Endothelial cell of umbilical vein (primary cell): ENCODE measurements around the gene TDP1. TPM values are rescaled to one million over a fixed set of nuclear protein-coding genes. Genes with fewer than 3 reads are reported as not detected.

Source experiments
- BruUV-seq: library from RNA; stranded (reverse); fragments of 400-500 nt; replicated peaks from 2 replicates; lab custom pipeline; 2021; lab: Mats Ljungman, UMichigan
- CTCF ChIA-PET: fragments of 300-600, 350-600 bp; sonication (Branson Sonifier 250); formaldehyde crosslinking; loops from one replicate; lab custom pipeline; 2021; ENCODE audit warnings: antibody characterized with exemption, inconsistent platforms; lab: Charles Lee
- POLR2A ChIA-PET: fragments of 300-600, 350-600 bp; sonication (Branson Sonifier 250); formaldehyde crosslinking; loops from one replicate; lab custom pipeline; 2021; ENCODE audit warnings: antibody characterized with exemption, inconsistent platforms; lab: Charles Lee
- DNase-seq: peaks from one replicate; pipeline ENCODE4 v3.0.0-alpha.2; 2011; ENCODE audit warnings: low read depth, low spot score
- FAIRE-seq: peaks from 2 replicates; lab custom pipeline; 2011; peaks lifted over from hg19 to GRCh38; lab: Jason Lieb, UNC
- H2AFZ ChIP-seq: 2 replicates; pipeline ENCODE4 v1.6.0; 2012; ENCODE audit warnings: low read depth, low read length, control low read depth, inconsistent platforms
- H3K27ac ChIP-seq: 2 replicates; pipeline ENCODE4 v1.5.1; 2011; ENCODE audit warnings: low read depth, mild to moderate bottlenecking, control low read depth, low read length, moderate library complexity; ENCODE audit not compliant: insufficient read depth
- H3K27me3 ChIP-seq, 2 experiments: 2 replicates each; pipeline versions ENCODE4 v1.6.0 to v1.6.1; 2011; ENCODE audit warnings: low read length in 2 of 2, mixed read lengths in 1 of 2; ENCODE audit not compliant: control insufficient read depth in 2 of 2, insufficient read depth in 2 of 2
- H3K36me3 ChIP-seq, 2 experiments: 2 replicates in 1 of 2; 3 replicates in 1 of 2; pipeline ENCODE4 v1.5.1; 2011; ENCODE audit warnings: low read length in 2 of 2, mild to moderate bottlenecking in 1 of 2, moderate library complexity in 1 of 2; ENCODE audit not compliant: control insufficient read depth in 2 of 2, insufficient read depth in 2 of 2; ENCODE audit errors: extremely low read depth in 1 of 2
- H3K4me1 ChIP-seq: 3 replicates; pipeline ENCODE4 v1.5.1; 2011; ENCODE audit warnings: mild to moderate bottlenecking, low read length; ENCODE audit not compliant: control insufficient read depth, insufficient read depth; ENCODE audit errors: extremely low read depth
- H3K4me2 ChIP-seq: 2 replicates; pipeline ENCODE4 v1.6.1; 2011; ENCODE audit warnings: low read length, control low read depth, mixed read lengths; ENCODE audit not compliant: insufficient read depth
- H3K4me3 ChIP-seq, 3 experiments: fragments of 200-600 bp in 1 of 3; sonication (generic), shearing (Covaris generic) in 1 of 3; replicated peaks in 1 of 3; 2 replicates each; pipeline ENCODE4 v1.5.1; 2011 to 2016; ENCODE audit warnings: control low read depth in 3 of 3, low read length in 3 of 3, mild to moderate bottlenecking in 2 of 3, inconsistent platforms in 1 of 3, low read depth in 1 of 3, moderate library complexity in 1 of 3; ENCODE audit not compliant: insufficient read depth in 1 of 3
- H3K79me2 ChIP-seq: 2 replicates; pipeline ENCODE4 v1.6.0; 2012; ENCODE audit warnings: low read length, inconsistent platforms; ENCODE audit not compliant: control insufficient read depth, insufficient read depth
- H3K9ac ChIP-seq: replicated peaks from 2 replicates; pipeline ENCODE3; 2011; ENCODE audit warnings: low read length, control low read depth; ENCODE audit not compliant: insufficient read depth; ENCODE audit errors: extremely low read depth
- H3K9me1 ChIP-seq: replicated peaks from 3 replicates; pipeline ENCODE4 v1.6.0; 2011; ENCODE audit warnings: mild to moderate bottlenecking, low read length; ENCODE audit not compliant: control insufficient read depth, insufficient read depth; ENCODE audit errors: extremely low read depth
- H3K9me3 ChIP-seq: replicated peaks from 2 replicates; pipeline ENCODE4 v1.5.1; 2012; ENCODE audit warnings: low read length, inconsistent platforms; ENCODE audit not compliant: control insufficient read depth, insufficient read depth
- H4K20me1 ChIP-seq: replicated peaks from 2 replicates; pipeline ENCODE3; 2011; ENCODE audit warnings: mild to moderate bottlenecking, low read length; ENCODE audit not compliant: control insufficient read depth, insufficient read depth; ENCODE audit errors: extremely low read depth
- CTCF ChIP-seq, 2 donors: IDR thresholded peaks; 1 replicate in 1 of 2; 2 replicates in 1 of 2; pipeline ENCODE4 v1.5.1; 2011; ENCODE audit warnings: low read length in 2 of 2, mild to moderate bottlenecking in 2 of 2, moderate library complexity in 2 of 2, control low read depth in 1 of 2, inconsistent platforms in 1 of 2, low read depth in 1 of 2; ENCODE audit not compliant: insufficient read depth in 1 of 2; ENCODE audit errors: extremely low read depth in 1 of 2
- EZH2 ChIP-seq: IDR thresholded peaks from 2 replicates; pipeline ENCODE4 v1.6.1; 2012; ENCODE audit warnings: borderline replicate concordance, low read depth, mild to moderate bottlenecking, moderate library complexity, low read length, inconsistent platforms; ENCODE audit not compliant: severe bottlenecking
- FOS ChIP-seq: IDR thresholded peaks from 2 replicates; pipeline ENCODE4 v1.6.1; 2011; ENCODE audit warnings: mild to moderate bottlenecking, low read length, moderate library complexity, borderline replicate concordance; ENCODE audit not compliant: insufficient read depth
- GATA2 ChIP-seq: IDR thresholded peaks from 2 replicates; pipeline ENCODE4 v1.7.0; 2011; ENCODE audit warnings: low read depth, mild to moderate bottlenecking, moderate library complexity, mixed read lengths, low read length; ENCODE audit not compliant: insufficient read length, insufficient read depth
- JUN ChIP-seq: IDR thresholded peaks from 2 replicates; pipeline ENCODE4 v1.6.1; 2011; ENCODE audit warnings: borderline replicate concordance, low read depth; ENCODE audit not compliant: insufficient read length, insufficient read depth
- MAX ChIP-seq: IDR thresholded peaks from 2 replicates; pipeline ENCODE4 v1.6.1; 2011; ENCODE audit not compliant: insufficient read depth, insufficient read length
- MYC ChIP-seq: IDR thresholded peaks from one replicate; pipeline ENCODE4 v1.6.1; 2011; ENCODE audit warnings: mild to moderate bottlenecking, low read depth, low read length
- POLR2A ChIP-seq: IDR thresholded peaks from 2 replicates; pipeline ENCODE4 v1.6.1; 2012; ENCODE audit warnings: low read depth, mild to moderate bottlenecking, control low read depth, low read length
- POLR2AphosphoS5 ChIP-seq: IDR thresholded peaks from 2 replicates; pipeline ENCODE4 v1.6.1; 2012; ENCODE audit warnings: low read depth, mild to moderate bottlenecking, control low read depth, low read length, moderate library complexity; ENCODE audit not compliant: insufficient read depth
- dilution Hi-C: fragments of 300-500 bp; cut with MboI; formaldehyde crosslinking; loops from one replicate; pipeline ENCODE4 v1.15.0; 2019; ENCODE audit warnings: low sequenced_read_pairs; ENCODE audit not compliant: extremely low pct_ligation_motif_present
- intact Hi-C: fragments of 100-400 bp; cut with micrococcal nuclease; formaldehyde crosslinking; loops from one replicate; pipeline ENCODE4 v1.10.0; 2022
- polyA plus RNA-seq, 4 experiments: library from polyadenylated mRNA; depleted of rRNA in 3 of 4; stranded (reverse) in 3 of 4; unstranded in 1 of 4; fragments of >200 nt; gene quantifications; 2 replicates each; pipeline versions ENCODE4 v1.2.1 to v1.2.3, GENCODE V29; 2011 to 2012; ENCODE audit warnings: missing spikeins in 1 of 4
- total RNA-seq: library from RNA; stranded (reverse); gene quantifications from 2 replicates; pipeline ENCODE4 v1.2.3, GENCODE V29; 2021

Gene TDP1
- total and polyA plus RNA-seq, 2 donors (not counting 3 experiments of a cell fraction or from before 2014, with no cell fraction given), result 14.1 to 30.5 TPM

GRCh38 chr14:90054803-90055202, 99.1 kb downstream of the TDP1 start:
- Histone ChIP-seq H3K9me1 (no peaks in the 10 kb centered on the region), H3K4me2 (no peak overlapping the region), H3K9ac (no peak overlapping the region), H2AFZ (no peak overlapping the region), H3K79me2 (no peaks in the 10 kb centered on the region), H3K4me1 (no peaks in the 10 kb centered on the region), H3K27me3 (peaks cover 29 to 44% of the 10 kb centered on the region in 2 experiments), H4K20me1 (no peaks in the 10 kb centered on the region), H3K9me3 (no peaks in the 10 kb centered on the region), H3K36me3 (no peaks in the 10 kb centered on the region), H3K27ac (no peak overlapping the region), H3K4me3 (no peak overlapping the region)
- DNase-seq (no peak), FAIRE-seq (no peak)
- intact Hi-C loops, result loop anchor here (5.0 kb wide), 1 partner anchor 197 kb away; no protein-coding TSS in a partner anchor
- dilution Hi-C loops, result no loop called here
- TF ChIP-seq POLR2A, result no peak
- no peak for TF ChIP-seq MYC
- ChIA-PET CTCF (interaction anchor here (1.0 to 1.1 kb wide), 2 partner anchors 82 to 181 kb away, joined by 3 read pairs; no protein-coding TSS in a partner anchor), POLR2A (no interaction called here)
- BruUV-seq, result no TSS peak

- POLR2A ChIA-PET, result no interaction called here
- Histone ChIP-seq H3K9me3 (no peaks in the 10 kb centered on the region), H3K4me3 (no peak overlapping the region), H4K20me1 (no peaks in the 10 kb centered on the region), H3K9ac (no peak overlapping the region), H3K27me3 (peaks cover 37 to 57% of the 10 kb centered on the region in 2 experiments), H3K27ac (no peak overlapping the region), H3K36me3 (no peaks in the 10 kb centered on the region), H3K79me2 (no peaks in the 10 kb centered on the region), H2AFZ (no peak overlapping the region), H3K4me1 (peaks cover 15% of the 10 kb centered on the region), H3K9me1 (no peaks in the 10 kb centered on the region), H3K4me2 (no peak overlapping the region)
- dilution Hi-C loops (no loop called here), intact Hi-C loops (loop anchor here (5.0 kb wide), 1 partner anchor 195 kb away; no protein-coding TSS in a partner anchor)
- CTCF ChIA-PET, result interaction anchor here (1.8 kb wide), 1 partner anchor 84 kb away, joined by 6 read pairs; no protein-coding TSS in a partner anchor
- FAIRE-seq (no peak), DNase-seq (no peak)
- TF ChIP-seq EZH2 (no peak), POLR2AphosphoS5 (no peak), CTCF (IDR thresholded peaks at IDR 0.05; ENCODE audit: extremely low read depth in 1 of 2, insufficient read depth in 1 of 2, low read depth in 1 of 2, low read length in 2 of 2) (no peak), POLR2A (no peak), MAX (no peak), JUN (no peak), GATA2 (no peak), MYC (no peak), FOS (no peak)
- BruUV-seq, result no TSS peak
These were observed 101.1 kb downstream of the TDP1 start for GRCh38 chr14:90056826-90057225.
